HG03469 (cell line): ENCODE results near the gene EXOC2.
A peak's percentile ranks its signal among the peaks of the same experiment; 100 is the strongest.
"Not testable (repeated sequence)": the region's sequence is repeated elsewhere in the genome, so short reads cannot be mapped to it uniquely, and the experiment has no call there.

Source experiments
- ATAC-seq: cut with Tn5 transposase; IDR thresholded peaks from one replicate; pipeline ENCODE4 v1.9.1; 2021; ENCODE audit warnings: mild to moderate bottlenecking, moderate library complexity, moderate number of reproducible peaks; ENCODE audit not compliant: unreplicated experiment

The EXOC2 gene

DNA sequence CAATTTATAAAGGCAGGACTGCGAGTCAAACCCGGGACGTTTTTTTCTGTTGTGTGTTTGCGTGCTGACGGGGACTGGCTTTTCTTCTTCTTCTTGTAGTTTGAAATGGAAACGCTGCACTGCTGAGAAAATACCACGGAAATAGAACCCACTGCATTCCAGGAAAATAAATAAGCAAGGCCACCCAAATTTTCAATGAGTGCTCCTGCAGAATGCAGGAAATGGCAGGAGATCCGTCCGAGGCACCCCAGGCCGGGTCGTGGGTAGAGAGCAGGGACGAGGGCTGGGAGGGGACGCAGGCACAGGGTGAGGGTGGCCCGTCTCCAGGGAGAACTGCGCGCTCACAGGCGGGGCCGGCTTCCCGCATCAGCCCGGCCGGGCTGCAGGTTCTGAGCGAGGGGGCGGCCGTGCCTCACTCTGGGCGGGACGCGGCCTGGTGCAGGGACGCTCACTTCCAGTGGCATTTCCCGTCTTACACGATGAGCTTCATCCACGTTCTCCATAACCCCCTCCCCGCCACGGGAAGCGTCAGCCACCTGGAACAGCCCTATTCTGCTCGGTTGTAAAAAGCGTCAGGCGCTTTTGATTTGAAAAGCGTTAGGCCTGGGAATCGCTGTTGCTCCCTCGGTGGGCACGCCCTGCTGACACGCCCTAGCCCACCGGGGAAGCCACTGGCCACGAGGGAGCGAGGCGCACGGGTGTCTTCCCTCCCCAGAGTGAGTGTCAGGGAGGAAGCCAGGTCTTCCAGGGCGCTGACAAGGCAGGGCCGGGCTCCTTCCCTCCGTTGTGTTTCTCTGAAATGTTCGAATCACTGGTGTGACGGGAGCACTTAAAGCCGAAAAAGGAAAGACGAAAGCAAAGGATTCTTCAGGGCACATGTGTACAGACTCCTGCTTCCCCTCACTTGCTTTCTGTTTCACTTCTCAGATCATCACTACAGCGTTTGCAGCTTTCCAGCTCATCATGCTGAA is 17.9 kb upstream of the EXOC2 start:
- peak; percentile 57 for ATAC-seq

- no peak for ATAC-seq
These were observed 16.6 kb upstream of the EXOC2 start for GRCh38 chr6:709471-710056.

DNA sequence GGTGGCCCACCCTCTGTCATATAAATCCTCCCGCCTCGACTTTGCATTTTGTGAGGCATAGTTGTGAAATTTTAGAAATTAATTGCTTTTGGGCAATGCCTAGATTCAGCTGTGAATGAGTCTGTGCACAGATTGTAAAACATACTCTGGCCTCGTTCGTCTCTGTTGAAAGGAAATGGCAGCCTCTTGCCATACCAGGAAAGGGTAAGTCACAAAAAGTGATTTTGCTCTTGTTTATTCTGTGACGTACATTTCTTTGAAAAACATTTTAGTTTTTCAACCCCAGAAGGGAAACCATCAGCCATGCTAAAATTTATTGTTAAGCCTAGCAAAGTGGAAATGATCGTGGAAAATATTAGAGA is 15.3 kb upstream of the EXOC2 start:
- ATAC-seq = no peak

- ATAC-seq = no peak
These were observed 14.8 kb upstream of the EXOC2 start for GRCh38 chr6:707576-708236.

GRCh38 chr6:706819-707381 is 14.0 kb upstream of the EXOC2 start:
- no peak for ATAC-seq

GRCh38 chr6:706146-706545 is 13.2 kb upstream of the EXOC2 start:
- no peak for ATAC-seq

- ATAC-seq = no peak
These were observed 12.1 kb upstream of the EXOC2 start for GRCh38 chr6:705047-705446.

DNA sequence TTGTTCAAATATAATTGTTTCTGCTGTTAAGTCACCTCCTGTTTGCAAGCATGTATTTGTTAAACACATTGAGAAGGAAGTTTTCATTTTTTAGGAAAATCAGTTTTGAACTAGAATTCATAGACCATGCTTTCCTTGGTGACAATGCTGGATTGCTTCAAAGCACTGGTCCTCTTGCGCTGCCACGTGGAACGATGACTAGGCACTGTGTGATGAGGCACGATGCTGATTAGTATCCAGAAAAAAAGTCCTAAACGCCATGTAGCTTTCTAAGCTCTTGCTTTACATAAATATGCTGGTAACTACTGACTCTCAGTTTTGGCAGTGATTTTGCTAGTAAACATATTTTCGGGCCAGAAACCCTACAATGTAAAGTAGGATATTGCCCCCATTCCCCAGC is 11.1 kb upstream of the EXOC2 start:
- no peak for ATAC-seq

DNA sequence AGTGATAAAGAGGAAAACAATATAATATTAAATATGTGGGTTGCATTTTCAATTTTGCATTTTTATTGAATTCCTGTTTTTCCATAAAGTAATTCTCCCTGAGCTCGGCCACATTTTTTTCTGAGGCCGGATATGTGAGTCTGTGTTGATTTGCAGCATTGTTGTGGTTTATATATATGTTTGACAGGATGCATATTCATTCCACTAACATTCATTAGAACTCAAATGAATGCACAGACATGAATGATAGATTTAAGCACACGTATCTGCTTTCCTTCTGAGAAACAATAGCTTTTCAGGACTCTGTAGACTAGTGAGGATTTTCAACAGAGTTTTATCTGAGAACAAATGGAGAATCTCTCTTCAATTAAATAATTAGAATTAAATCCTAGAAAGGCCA is 10.6 kb upstream of the EXOC2 start:
- no peak for ATAC-seq

DNA sequence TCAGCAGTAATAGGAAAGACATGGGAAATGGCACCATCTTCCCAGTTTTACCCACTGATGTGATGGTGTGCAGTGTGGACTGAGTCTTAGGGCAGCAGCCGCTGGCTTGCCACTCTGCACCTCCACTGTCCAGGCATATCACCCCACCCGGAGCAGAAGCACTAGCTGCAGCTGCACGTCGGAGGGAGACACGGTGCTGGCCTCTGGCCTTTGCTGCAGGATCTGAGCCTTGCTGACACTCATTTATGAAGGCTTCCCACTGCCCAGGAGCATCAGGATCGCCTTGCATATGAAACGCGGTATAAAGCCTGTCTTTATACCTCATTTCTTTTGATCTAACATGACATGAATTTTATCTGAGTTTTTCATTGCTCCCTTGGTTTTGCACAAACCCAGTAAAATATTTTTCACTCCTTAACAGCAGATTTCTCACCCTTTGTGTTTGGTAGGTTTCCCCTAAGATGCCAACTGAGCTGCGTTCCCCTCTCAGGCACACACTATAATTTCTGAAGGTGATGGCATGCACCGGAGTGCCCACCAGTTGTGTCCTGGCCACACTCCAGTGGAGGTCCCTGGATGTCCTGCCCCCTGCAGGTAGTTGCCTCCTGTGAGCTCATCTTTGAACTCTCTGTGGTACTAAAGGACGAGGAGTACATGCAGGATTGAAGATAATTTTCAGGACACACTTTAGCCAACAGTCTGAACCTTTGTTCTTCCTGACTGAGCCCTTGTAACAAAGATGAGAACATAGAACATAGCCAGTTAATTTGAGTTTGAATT is 9.0 kb upstream of the EXOC2 start:
- ATAC-seq = no peak

- no peak for ATAC-seq
These were observed 8.3 kb upstream of the EXOC2 start for GRCh38 chr6:701215-701614.

GRCh38 chr6:700490-700889 is 7.6 kb upstream of the EXOC2 start:
- no peak for ATAC-seq

DNA sequence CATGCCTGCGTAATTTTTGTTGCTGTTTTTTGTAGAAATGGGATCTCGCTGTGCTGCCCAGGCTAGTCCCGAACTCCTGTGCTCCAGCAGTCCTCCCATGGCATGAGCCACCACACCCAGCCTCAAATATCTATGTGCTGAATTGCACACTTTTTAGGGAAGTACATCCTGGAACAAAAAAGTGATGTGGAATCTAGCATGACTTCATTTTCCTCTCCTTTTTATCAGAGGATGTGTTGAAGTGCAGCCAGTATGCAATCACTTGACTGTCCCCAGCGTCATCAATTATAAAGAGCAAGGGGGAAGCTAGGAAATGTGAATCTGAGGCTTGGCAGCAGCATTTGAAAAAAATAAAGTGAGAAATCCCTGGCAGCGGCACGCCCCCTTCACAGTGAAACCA is 6.4 kb upstream of the EXOC2 start:
- ATAC-seq = no peak

- ATAC-seq = not testable (repeated sequence)
These were observed 1.6 kb upstream of the EXOC2 start for GRCh38 chr6:694431-695126.

DNA sequence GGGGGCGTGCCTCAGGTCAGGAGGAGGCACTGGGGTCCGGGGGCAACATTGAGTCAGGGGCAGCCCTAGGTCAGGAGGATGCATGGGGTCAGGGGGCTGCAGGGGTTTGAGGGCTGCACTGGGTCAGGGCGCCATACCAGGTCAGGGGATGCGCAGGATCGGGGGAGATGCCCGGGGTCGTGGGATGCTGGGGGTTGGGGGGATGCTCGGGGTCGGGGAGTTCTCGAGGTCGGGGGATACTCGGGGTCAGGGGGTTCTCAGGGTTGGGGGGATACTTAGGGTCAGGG is 727 bp upstream of the EXOC2 start:
- ATAC-seq = no peak

DNA sequence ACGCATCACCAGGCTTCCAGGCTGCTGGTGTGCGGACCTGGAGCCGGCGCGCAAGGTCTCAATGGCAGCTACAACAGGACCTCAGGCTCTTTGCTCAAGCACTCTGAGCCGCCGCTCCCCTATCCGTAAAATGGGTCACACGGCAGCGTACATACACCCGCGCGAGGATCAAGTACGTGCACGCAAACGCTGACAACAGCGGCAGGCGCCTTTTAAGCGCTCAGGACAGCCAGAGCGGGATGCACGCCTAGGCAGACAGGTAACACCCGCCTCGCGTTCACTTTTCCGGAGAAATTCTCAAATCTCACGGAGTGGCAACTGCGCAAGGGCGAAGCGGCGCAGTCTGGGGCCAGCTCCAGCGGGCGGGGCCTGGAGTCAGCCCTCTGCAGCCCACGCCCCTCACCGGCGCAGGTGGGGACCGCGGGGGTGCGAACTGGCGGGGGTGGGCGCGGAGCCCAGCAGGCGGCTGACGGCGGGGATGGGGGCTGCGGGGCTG is 535 bp downstream of the EXOC2 start:
- peak; percentile 39 for ATAC-seq

- ATAC-seq = no peak
These were observed 3.7 kb downstream of the EXOC2 start for GRCh38 chr6:689223-689622.

- ATAC-seq = no peak
These were observed 6.4 kb downstream of the EXOC2 start for GRCh38 chr6:686497-686896.

- peak; percentile 68 for ATAC-seq
These were observed 7.9 kb downstream of the EXOC2 start for GRCh38 chr6:684831-685636.
